Lower lobe of right lung (tissue), 2 donors: Measurements from ENCODE around the gene C14orf93. TPM values are rescaled to one million over a fixed set of nuclear protein-coding genes. Genes with fewer than 3 reads are reported as not detected.

Experiments used
- ATAC-seq, 2 donors: fragments of 200-7000 bp; cut with Tn5 transposase; one replicate each; pipeline ENCODE4 v1.9.1; 2020 to 2022; ENCODE audit warnings: mild to moderate bottlenecking in 2 of 2, moderate library complexity in 2 of 2
- DNase-seq: peaks from one replicate; pipeline ENCODE4 v3.0.0-alpha.2; 2020
- H3K27ac ChIP-seq: fragments of 200-600 bp; one replicate; pipeline ENCODE4 v1.8.0; 2022
- H3K27me3 ChIP-seq: fragments of 200-600 bp; one replicate; pipeline ENCODE4 v1.8.0; 2022; ENCODE audit warnings: low read depth
- H3K36me3 ChIP-seq: fragments of 200-600 bp; one replicate; pipeline ENCODE4 v1.8.0; 2022; ENCODE audit warnings: mild to moderate bottlenecking
- H3K4me1 ChIP-seq: fragments of 200-600 bp; one replicate; pipeline ENCODE4 v1.8.0; 2022
- H3K4me3 ChIP-seq: fragments of 200-600 bp; one replicate; pipeline ENCODE4 v1.8.0; 2022; ENCODE audit warnings: mild to moderate bottlenecking
- H3K9me3 ChIP-seq: fragments of 200-600 bp; one replicate; pipeline ENCODE4 v1.8.0; 2022
- CTCF ChIP-seq: fragments of 200-600 bp; IDR thresholded peaks from one replicate; pipeline ENCODE4 v1.8.0; 2022; ENCODE audit warnings: antibody characterized with exemption, mild to moderate bottlenecking
- intact Hi-C: fragments of 100-400 bp; cut with DNase I; formaldehyde crosslinking; loops from one replicate; pipeline ENCODE4 v1.11.0; 2022
- total RNA-seq: library from RNA; stranded (reverse); fragmentation: NEBNext Ultra II Directional; extraction: Animal tissue kit (Norgen Biotek cat#: 25700); gene quantifications from one replicate; pipeline ENCODE4 v1.2.1, GENCODE V29; 2021
- donor health status: DM: no; HTN: yes; CAD: no; lungs with severe emphysema.

Gene C14orf93
- total RNA-seq, 1 donor from 2014 or later: 9.8 TPM

GRCh38 chr14:23024612-23025075 lies 14.7 kb upstream of the C14orf93 start:
- no peak for ATAC-seq
- intact Hi-C loops: no loop called here
- Histone ChIP-seq H3K9me3 (no peaks in the 10 kb centered on the region), H3K4me3 (no peak overlapping the region), H3K27me3 (no peaks in the 10 kb centered on the region), H3K27ac (no peak overlapping the region), H3K4me1 (peaks cover 3% of the 10 kb centered on the region), H3K36me3 (peaks cover 52% of the 10 kb centered on the region)
- DNase-seq: no peak
- TF ChIP-seq CTCF: no peak

DNA sequence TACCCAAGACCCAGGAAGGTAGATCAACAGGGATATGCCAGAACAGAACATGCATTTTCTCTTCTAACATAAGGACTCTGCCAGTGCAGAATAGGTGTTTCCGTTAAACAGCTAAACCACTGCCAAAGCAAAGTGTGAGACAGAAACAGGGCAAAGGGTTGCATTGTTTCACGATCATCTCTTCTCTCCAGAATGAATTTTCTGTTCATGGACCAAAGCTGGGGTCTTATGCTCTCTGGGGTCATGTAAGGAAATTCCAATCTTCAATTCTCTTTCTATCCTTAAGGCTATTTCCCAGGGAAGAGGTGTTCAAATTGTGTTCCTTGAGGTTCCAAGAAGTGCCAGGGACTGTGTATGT lies 13.8 kb upstream of the C14orf93 start:
- TF ChIP-seq CTCF: no peak
- Histone ChIP-seq H3K27me3 (no peaks in the 10 kb centered on the region), H3K9me3 (no peaks in the 10 kb centered on the region), H3K4me1 (peaks cover 3% of the 10 kb centered on the region), H3K27ac (no peak overlapping the region), H3K4me3 (no peak overlapping the region), H3K36me3 (peaks cover 43% of the 10 kb centered on the region)
- ATAC-seq: no peak
- intact Hi-C loops: no loop called here
- no peak for DNase-seq

GRCh38 chr14:23023022-23023794 lies 13.3 kb upstream of the C14orf93 start:
- no peaks in the 10 kb centered on the region for H3K9me3 ChIP-seq
- no peaks in the 10 kb centered on the region for H3K4me1 ChIP-seq
- no peak for TF ChIP-seq CTCF
- no peak for DNase-seq
- ATAC-seq: no peak
- no peak overlapping the region for H3K4me3 ChIP-seq
- intact Hi-C loops: no loop called here
- no peak overlapping the region for H3K27ac ChIP-seq
- no peaks in the 10 kb centered on the region for H3K27me3 ChIP-seq
- peaks cover 40% of the 10 kb centered on the region for H3K36me3 ChIP-seq

DNA sequence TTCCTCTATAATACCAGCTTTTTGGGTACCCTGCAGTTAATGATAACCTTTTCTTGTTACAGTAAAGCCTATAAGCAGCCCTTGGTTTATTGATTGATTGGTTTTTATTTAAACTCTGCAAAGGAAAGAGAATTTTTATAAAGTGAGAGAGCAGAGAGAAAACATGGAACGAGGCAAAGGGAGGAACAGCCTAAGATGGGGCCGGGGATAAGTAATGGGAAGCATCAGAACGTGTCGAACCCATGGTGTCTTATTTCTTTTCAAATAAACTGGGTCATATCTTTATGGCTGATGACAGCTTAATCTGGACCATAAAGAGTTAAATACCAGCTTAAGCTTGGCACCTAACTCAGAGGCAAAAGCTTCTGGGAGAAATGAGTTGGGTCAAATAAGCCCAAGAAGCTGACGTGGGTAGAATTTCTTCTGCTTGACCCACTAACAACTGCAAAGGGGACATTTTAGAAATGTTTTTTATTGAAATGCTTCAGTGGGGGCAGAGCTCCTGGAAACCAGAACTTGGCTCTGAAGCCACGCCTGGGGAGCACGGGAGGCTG lies 12.0 kb upstream of the C14orf93 start:
- Histone ChIP-seq H3K27me3 (no peaks in the 10 kb centered on the region), H3K9me3 (no peaks in the 10 kb centered on the region), H3K36me3 (peaks cover 28% of the 10 kb centered on the region), H3K4me3 (no peak overlapping the region), H3K27ac (no peak overlapping the region), H3K4me1 (no peaks in the 10 kb centered on the region)
- TF ChIP-seq CTCF: no peak
- ATAC-seq (no peak), DNase-seq (no peak)
- intact Hi-C loops: no loop called here

DNA sequence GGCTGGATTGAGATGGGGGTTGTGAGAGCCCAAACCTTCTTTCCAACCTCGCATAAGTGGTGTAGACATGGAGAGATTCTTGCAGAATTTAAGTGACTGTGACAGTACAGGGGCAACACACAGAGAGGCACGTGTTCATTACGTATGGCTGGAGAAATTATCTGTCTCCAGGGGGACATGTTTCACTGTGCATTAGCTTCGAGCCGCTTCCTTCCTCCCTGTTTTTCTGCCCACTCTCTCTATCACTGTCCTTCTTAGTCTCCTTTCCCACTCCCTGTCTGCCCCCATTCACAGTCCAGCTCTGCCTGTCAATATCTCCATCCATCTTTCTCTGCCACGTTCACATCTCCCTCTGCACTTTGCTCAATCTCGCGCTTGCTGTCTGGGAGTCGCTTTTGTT lies 11.5 kb upstream of the C14orf93 start:
- intact Hi-C loops: no loop called here
- Histone ChIP-seq H3K4me3 (no peak overlapping the region), H3K27me3 (no peaks in the 10 kb centered on the region), H3K9me3 (no peaks in the 10 kb centered on the region), H3K27ac (no peak overlapping the region), H3K36me3 (peaks cover 22% of the 10 kb centered on the region), H3K4me1 (no peaks in the 10 kb centered on the region)
- no peak for TF ChIP-seq CTCF
- DNase-seq (no peak), ATAC-seq (no peak)
